CD4-positive, alpha-beta T cell treated with Interleukin-17A for 1 hour (primary cell): ENCODE results near the gene SERPINB10.
"Not testable (repeated sequence)": the region's sequence is repeated elsewhere in the genome, so short reads cannot be mapped to it uniquely, and the experiment has no call there.

ENCODE experiments used
- DNase-seq: peaks from one replicate; pipeline ENCODE4 v3.0.0-alpha.2; 2020

The SERPINB10 gene

GRCh38 chr18:63894106-63894772 lies 13.5 kb upstream of the SERPINB10 start:
- no peak for DNase-seq

- no peak for DNase-seq
Observed at GRCh38 chr18:63895190-63895589, 12.6 kb upstream of the SERPINB10 start.

DNA sequence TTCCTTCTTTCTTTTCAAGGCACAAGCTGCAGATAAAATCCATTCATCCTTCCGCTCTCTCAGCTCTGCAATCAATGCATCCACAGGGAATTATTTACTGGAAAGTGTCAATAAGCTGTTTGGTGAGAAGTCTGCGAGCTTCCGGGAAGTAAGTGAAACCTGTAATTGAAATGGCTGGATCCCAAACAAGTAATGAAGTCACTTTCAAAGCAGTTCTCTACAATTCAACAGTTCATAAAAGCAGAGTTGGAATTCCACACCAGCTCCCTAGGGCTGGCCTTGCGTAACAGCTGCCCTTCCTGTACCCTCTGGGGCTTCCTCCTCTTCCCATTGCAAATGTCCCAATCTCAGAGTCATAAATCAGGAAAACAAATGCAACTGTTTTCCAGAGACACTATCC lies 10.7 kb upstream of the SERPINB10 start:
- DNase-seq, result no peak

DNA sequence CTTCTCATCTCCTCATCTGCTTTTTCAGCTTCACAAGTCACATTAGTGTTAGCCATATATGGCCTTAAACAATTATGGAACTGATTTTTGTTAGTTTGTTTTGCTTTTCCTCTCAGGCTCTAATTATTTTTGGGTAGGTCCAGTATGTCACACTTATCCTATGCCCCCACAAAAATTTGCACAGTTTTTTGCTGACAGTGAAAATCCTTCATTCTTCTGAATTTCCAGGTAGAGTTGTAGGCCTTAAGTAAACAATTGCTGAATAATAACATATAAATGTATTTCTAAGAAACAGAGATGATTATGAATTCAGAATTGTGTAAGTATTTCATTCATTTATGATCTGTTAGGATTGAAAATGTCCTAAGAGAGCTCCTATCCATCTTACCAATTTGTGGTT lies 8.6 kb upstream of the SERPINB10 start:
- no peak for DNase-seq

GRCh38 chr18:63903851-63904570 lies 3.7 kb upstream of the SERPINB10 start:
- no peak for DNase-seq

- no peak for DNase-seq
Observed at GRCh38 chr18:63904694-63905093, 3.1 kb upstream of the SERPINB10 start.

GRCh38 chr18:63905361-63905760 lies 2.4 kb upstream of the SERPINB10 start:
- no peak for DNase-seq

- no peak for DNase-seq
Observed at GRCh38 chr18:63906056-63906455, 1.7 kb upstream of the SERPINB10 start.

DNA sequence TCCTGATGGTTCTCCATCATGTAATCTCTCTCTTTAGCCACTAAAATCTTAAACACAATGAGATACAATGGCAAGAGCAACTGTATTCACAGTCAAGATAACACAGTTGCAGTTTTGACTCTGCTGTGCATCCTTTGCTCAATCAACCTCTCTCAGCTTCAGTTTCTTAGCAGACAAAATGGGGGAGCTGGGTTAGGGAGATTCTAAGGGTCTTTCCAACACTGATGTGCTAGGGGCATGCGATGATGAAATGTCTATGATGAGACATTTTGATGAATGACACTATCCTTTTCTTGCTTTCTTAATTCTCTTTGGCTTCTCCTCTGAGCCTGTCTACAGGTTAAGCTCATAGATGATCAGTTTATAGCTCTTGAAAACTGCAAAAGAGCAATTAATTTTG lies 1.1 kb downstream of the SERPINB10 start:
- DNase-seq, result no peak

DNA sequence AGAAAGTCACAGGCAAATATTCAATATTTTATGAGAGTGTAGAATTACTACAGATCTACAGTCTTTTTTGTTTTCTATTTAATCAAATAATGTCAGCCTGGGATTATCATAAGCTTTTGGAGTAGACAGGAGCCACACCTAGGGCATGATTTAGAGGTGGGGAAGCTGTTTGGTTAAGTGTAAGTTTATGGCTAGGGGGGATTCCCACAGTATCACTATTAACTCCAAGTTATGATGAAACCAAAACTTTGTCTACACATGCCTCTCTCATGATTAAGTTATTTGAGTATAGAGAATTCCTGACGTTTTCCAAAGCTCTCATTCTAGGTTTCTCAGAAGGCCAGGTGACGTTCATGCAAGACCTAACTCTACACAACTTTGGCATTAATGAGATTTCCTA lies 2.1 kb downstream of the SERPINB10 start:
- no peak for DNase-seq

- DNase-seq, result no peak
Observed at GRCh38 chr18:63917817-63918216, 10.1 kb downstream of the SERPINB10 start.

GRCh38 chr18:63922049-63922448 lies 14.3 kb downstream of the SERPINB10 start:
- no peak for DNase-seq

DNA sequence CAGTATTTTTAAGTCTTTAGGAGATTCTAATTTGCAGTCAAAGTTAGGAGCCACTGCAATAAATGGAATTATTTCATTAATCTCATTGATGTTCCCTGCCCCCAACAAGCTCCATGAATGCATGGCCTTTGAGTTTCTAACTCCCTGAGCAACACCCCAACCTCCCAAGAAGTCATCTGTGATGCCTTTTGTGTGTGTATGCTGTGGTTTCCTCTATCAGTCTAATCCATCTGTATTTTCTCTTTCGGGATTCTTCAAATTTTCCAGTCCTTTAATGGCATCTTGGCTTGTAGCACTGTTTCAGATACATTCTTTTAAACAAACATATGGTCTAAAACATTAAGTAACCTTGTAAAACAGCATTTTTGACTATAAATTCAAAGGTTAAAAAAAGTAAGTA lies 16.8 kb downstream of the SERPINB10 start:
- no peak for DNase-seq

DNA sequence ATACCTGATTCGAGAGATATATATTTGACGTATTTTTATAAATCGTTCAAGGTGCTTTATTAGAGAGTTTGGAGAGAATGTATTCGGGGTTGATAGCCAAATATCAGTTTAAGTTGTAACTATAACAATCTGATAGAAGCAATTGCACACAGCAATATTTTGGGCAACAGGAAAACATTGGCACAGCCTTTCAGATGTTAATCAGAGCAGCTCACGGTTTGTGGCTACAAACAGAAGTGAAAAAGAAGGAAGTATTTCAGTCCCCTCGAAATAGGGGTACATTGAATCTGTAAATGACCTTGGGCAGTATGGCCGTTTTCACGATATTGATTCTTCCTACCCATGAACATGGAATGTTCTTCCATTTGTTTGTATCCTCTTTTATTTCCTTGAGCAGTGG lies 20.6 kb downstream of the SERPINB10 start:
- DNase-seq, result no peak

DNA sequence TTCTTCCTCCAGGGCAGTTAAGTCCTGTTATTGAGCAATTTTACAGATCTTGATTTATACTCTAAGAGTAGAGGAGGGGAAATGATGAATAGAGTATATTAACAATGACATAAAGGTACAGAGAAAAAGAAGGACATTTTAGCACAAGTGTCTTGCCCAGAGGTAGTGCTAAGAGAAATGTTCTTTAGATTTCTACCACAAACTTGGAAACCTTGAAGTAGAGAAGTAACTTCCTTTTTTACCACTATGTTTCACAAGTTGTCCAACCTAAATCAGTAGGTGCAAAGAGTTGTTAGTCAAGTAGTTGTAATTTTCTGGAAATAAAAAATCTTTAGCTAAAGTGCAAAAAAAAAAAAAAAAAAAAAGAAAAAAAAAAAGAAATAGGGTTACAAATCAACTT lies 21.6 kb downstream of the SERPINB10 start:
- not testable (repeated sequence) for DNase-seq

DNA sequence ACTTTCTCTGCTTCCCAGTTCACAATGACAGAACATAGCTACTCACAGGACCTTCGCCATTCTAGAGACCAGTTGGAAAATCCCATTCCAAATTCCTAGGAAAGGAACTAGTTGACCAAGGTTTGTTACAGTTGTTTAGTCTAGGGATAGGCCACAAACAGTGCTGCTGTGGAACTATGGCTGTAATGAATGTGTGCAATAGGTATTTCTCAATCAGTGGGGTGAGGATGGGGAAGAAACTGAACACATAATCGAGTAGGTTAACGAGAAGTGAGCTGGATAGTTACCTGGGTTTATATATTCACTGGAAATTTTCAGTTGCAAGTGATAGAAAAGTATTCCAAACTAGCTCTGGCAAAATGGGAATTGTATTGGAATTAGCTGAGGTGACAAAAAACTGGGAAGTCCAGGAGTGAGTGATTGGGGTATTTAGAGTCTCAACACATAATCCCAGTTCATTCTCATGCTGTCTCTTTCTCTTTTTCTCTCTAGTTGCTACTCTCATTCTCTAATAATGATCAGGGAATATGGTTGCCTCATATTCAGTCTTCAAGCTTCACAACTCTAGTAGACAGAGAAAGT lies 23.1 kb downstream of the SERPINB10 start:
- no peak for DNase-seq

DNA sequence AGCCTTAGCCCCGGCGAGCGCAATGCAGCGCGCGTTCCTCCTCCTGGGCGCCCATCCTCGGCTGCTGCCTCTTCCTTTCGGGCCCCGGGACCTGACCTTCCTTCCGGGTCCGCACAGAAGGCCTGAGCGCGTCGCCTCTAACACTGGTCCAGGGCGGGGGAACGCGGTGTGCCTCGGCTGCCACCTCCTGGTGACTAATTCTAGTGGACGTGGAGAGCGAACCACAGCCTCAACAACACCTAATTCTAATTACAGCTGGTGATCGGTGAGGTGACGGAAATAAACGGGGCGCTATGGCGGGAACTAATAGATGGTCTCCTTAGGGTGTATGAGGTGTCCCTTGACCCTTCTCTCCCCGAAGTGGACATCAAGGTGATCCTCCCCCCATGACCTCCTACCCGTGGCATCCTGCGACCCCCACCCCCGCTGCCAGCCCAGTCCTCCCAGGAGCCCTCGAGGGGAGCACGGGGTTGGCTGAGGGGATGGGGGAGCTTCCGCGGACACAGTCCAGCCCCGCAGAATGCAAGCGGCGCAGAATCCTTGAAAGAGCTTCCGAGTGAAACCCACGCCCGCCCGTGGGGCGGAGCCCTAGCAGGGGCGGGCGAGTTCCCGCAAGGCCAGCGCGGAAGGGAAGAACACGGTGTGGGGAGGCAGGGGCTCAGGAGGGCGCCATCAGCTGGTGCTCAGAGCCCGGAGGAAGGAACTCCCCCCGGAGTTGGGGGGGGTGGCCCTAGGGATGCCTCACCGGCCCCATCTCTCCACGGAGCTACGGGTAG lies 28.6 kb downstream of the SERPINB10 start:
- peak; percentile 66 for DNase-seq

GRCh38 chr18:63936932-63937393 lies 29.2 kb downstream of the SERPINB10 start:
- no peak for DNase-seq

GRCh38 chr18:63940008-63940407 lies 32.2 kb downstream of the SERPINB10 start:
- DNase-seq, result no peak

DNA sequence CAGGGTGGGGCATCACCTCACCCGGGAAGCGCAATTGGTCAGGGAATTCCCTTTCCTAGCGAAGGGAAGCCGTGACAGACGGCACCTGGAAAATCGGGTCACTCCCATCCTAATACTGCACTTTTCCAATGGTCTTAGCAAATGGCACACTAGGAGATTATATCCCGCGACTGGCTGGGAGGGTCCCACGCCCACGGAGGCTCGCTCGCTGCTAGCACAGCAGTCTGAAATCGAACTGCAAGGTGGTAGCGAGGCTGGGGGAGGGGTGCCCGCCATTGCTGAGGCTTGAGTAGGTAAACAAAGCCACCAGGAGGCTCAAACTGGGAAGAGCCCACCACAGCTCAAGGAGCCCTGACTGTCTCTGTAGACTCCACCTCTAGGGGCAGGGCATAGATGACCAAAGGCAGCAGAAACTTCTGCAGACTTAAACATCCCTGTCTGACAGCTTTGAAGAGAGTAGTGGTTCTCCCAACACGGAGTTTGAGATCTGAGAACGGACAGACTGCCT lies 32.8 kb downstream of the SERPINB10 start:
- not testable (repeated sequence) for DNase-seq

DNA sequence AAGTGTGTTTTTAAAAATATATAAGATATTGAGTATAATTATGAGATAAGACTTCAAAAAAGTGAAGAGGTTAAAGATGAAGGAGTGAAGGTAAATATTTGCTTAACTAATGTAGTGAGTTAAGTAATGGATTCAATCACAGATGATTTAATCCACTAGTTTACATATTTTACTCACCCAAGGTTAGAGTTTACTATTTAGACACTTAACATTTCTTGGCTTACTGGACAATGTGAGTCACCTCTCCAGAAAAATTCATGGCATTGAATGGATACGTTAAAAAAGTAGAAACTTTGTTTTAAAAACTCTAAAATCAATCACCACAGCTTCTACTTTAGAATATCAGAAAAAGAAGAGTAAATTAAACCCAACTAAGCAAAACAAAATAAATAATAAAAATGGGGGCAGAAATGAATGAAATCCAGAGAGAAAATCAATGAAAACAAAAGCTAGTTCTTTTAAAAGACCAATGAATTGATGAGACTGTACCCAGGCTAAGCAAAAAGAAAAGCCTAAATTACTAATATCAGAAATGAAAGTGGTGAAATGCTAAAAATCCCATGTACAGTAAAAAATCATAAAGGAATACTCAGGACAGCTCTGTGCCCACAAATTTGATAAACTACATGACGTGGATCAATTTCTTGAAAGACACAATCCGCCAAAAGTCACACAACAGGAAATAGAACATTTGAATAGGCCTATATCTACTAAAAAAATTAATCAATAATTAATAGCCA lies 39.5 kb downstream of the SERPINB10 start:
- no peak for DNase-seq

DNA sequence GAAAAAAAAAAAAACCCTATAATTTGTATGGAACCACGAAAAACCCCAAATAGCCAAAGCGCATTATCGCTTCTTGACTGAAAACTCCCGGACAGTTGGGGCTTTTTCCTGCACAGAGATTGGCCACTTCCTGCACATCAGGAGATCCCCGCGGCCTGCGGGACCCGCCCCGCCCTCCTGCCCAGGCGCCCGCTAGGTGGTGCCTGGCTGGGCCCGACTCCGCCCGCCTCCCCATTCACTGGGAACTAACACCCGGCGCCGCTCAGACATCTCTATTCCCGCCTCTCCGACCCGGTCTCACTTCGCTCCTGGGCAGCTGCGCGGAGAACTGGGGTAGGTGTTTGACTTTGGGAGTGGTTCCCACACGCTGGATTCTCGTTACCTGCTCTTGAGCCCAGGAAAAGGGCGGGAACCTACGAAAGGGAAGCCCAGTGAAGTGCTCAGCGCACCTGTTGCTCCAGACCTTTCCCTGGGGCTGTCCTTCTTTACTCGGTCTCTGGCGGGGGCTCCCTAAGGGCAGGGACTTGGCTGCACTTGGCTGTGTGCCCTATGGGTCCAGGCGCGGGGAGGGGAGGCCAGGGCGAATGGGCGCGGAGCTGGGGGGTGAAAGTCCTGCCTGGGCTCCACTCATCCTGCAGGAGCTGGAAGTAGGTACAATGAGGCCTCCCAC lies 41.4 kb downstream of the SERPINB10 start, which contains the start of gene HMSD:
Gene HMSD (plus strand): TSS at position 234 of the 670 bp plus-strand sequence. CDS start 4,155 bp downstream, outside the sequence.
- DNase-seq, result peak; percentile 63
